MM.1S (cell line): Measurements from ENCODE around the gene POLR1D.

ENCODE experiments used
- DNase-seq: peaks from one replicate; pipeline ENCODE4 v3.0.0-alpha.2; 2015
- H2AFZ ChIP-seq: fragments of 300-600 bp; sonication (generic); 2 replicates; pipeline ENCODE4 v1.6.0; 2016; ENCODE audit warnings: antibody characterized with exemption, low read length
- H3F3A ChIP-seq: fragments of 300-600 bp; sonication (generic); 2 replicates; pipeline ENCODE4 v1.6.1; 2016; ENCODE audit warnings: mild to moderate bottlenecking, antibody characterized with exemption, low read length, moderate library complexity, mixed read lengths; ENCODE audit not compliant: insufficient read depth
- H3K27ac ChIP-seq: fragments of 300-600 bp; sonication (generic); 2 replicates; pipeline ENCODE4 v1.5.1; 2016; ENCODE audit warnings: mild to moderate bottlenecking, low read length
- H3K27me3 ChIP-seq: fragments of 300-600 bp; sonication (generic); replicated peaks from 2 replicates; pipeline ENCODE4 v1.6.0; 2016; ENCODE audit warnings: low read length; ENCODE audit not compliant: insufficient read depth
- H3K36me3 ChIP-seq: fragments of 300-600 bp; sonication (generic); replicated peaks from 2 replicates; pipeline ENCODE4 v1.6.1; 2016; ENCODE audit warnings: mild to moderate bottlenecking, low read length, mixed read lengths; ENCODE audit not compliant: insufficient read depth
- H3K4me1 ChIP-seq: fragments of 300-600 bp; sonication (generic); 2 replicates; pipeline ENCODE4 v1.6.1; 2016; ENCODE audit warnings: low read length, mixed read lengths
- H3K4me2 ChIP-seq: fragments of 300-600 bp; sonication (generic); 2 replicates; pipeline ENCODE4 v1.6.0; 2016; ENCODE audit warnings: low read depth, low read length
- H3K4me3 ChIP-seq: fragments of 300-600 bp; sonication (generic); 2 replicates; pipeline ENCODE4 v1.5.1; 2016; ENCODE audit warnings: low read length, mixed read lengths
- H3K79me2 ChIP-seq: fragments of 300-600 bp; sonication (generic); 2 replicates; pipeline ENCODE4 v1.6.1; 2016; ENCODE audit warnings: mixed run types, low read length, mixed read lengths
- H3K9ac ChIP-seq: fragments of 300-600 bp; sonication (generic); 2 replicates; pipeline ENCODE4 v1.6.1; 2016; ENCODE audit warnings: low read length, mixed read lengths
- H3K9me2 ChIP-seq: fragments of 300-600 bp; sonication (generic); replicated peaks from 2 replicates; pipeline ENCODE4 v1.6.1; 2016; ENCODE audit warnings: mild to moderate bottlenecking, low read length, mixed read lengths; ENCODE audit not compliant: insufficient read depth
- H3K9me3 ChIP-seq: fragments of 300-600 bp; sonication (generic); replicated peaks from 2 replicates; pipeline ENCODE4 v1.6.1; 2016; ENCODE audit warnings: mild to moderate bottlenecking, low read length, mixed read lengths; ENCODE audit not compliant: insufficient read depth
- H4K20me1 ChIP-seq: fragments of 300-600 bp; sonication (generic); 2 replicates; pipeline ENCODE4 v1.6.1; 2016; ENCODE audit warnings: mild to moderate bottlenecking, low read length, moderate library complexity, mixed read lengths; ENCODE audit not compliant: insufficient read depth
- CTCF ChIP-seq: fragments of 300-600 bp; sonication (generic); IDR thresholded peaks from 2 replicates; pipeline ENCODE4 v1.5.1; 2016; ENCODE audit warnings: antibody characterized with exemption, low read length, mixed read lengths
- EZH2 ChIP-seq: fragments of 300-600 bp; sonication (generic); optimal IDR thresholded peaks from 2 replicates; pipeline ENCODE3; 2017; ENCODE audit warnings: low read depth, mild to moderate bottlenecking, antibody characterized with exemption, low read length, mixed read lengths
- EZH2phosphoT487 ChIP-seq: fragments of 300-600 bp; sonication (generic); IDR thresholded peaks from 2 replicates; pipeline ENCODE4 v1.6.1; 2018; ENCODE audit warnings: antibody characterized with exemption, low read length

Gene POLR1D

DNA sequence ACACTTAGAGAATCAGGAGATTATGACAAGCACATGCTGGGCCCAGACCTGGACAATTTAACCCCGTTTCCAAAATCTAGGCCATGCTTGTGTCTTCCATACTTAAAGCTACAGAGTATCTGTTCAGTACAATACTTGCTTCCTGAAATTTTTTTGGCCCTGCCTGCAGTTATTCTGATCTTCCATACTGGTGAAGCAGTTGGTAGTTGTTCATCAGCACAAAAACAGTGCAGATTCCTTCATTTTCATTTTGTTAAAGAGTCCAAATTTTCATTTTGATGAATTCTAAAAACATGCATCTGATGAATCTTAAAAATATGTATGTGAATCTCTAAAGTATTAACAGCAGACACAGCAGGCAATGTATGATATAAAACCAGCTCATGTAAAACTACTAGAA is 49.2 kb downstream of the POLR1D start:
- DNase-seq, result no peak
- no peaks in the 10 kb centered on the region for H3K36me3 ChIP-seq

DNA sequence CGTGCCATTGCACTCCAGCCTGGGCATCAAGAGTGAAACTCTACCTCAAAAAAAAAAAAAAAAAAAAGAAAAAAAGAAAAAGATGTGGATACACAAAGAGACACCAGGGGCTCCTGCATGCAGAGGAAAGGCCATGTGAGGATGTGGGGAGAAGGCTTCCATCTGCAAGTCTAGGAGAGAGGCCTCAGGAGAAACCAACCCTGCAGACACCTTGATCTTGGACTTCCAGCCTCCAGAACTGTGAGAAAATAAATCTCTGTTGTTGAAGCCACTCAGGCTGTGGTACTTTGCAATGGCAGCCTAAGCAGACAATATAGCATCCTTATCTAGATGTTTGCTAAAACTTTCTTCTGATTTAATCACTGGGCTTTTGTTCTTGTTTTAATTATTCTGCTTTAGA is 50.3 kb downstream of the POLR1D start:
- H3K4me2 ChIP-seq, result no peak overlapping the region
- H4K20me1 ChIP-seq, result no peaks in the 10 kb centered on the region
- no peaks in the 10 kb centered on the region for H3K79me2 ChIP-seq
- H2AFZ ChIP-seq, result no peak overlapping the region
- no peaks in the 10 kb centered on the region for H3K9me3 ChIP-seq
- no peak for DNase-seq
- H3K9ac ChIP-seq, result no peak overlapping the region
- H3F3A ChIP-seq, result no peaks in the 10 kb centered on the region
- H3K36me3 ChIP-seq, result no peaks in the 10 kb centered on the region
- TF ChIP-seq EZH2, result no peak
- TF ChIP-seq CTCF, result no peak
- TF ChIP-seq EZH2phosphoT487, result no peak
- H3K9me2 ChIP-seq, result no peaks in the 10 kb centered on the region
- H3K27ac ChIP-seq, result no peak overlapping the region
- H3K4me1 ChIP-seq, result no peaks in the 10 kb centered on the region
- no peaks in the 10 kb centered on the region for H3K27me3 ChIP-seq
- no peak overlapping the region for H3K4me3 ChIP-seq

More for the DNA sequence above, 49.2 kb downstream of the POLR1D start:
- H3K9me2 ChIP-seq, result no peaks in the 10 kb centered on the region
- H3K79me2 ChIP-seq, result no peaks in the 10 kb centered on the region
- no peak overlapping the region for H3K9ac ChIP-seq
- H2AFZ ChIP-seq, result no peak overlapping the region
- H3K4me2 ChIP-seq, result no peak overlapping the region
- no peaks in the 10 kb centered on the region for H3K4me1 ChIP-seq
- H3F3A ChIP-seq, result no peaks in the 10 kb centered on the region
- H3K27ac ChIP-seq, result no peak overlapping the region
- H4K20me1 ChIP-seq, result no peaks in the 10 kb centered on the region
- no peak overlapping the region for H3K4me3 ChIP-seq
- H3K27me3 ChIP-seq, result no peaks in the 10 kb centered on the region
- TF ChIP-seq CTCF, result no peak
- no peak for TF ChIP-seq EZH2phosphoT487
- no peak for TF ChIP-seq EZH2
- H3K9me3 ChIP-seq, result no peaks in the 10 kb centered on the region
